ENCODE results near the gene TAOK2. TPM values are rescaled to one million over a fixed set of nuclear protein-coding genes. Genes with fewer than 3 reads are reported as not detected.

TAOK2 gene
- total and polyA plus RNA-seq, 2 donors, result 18.5 to 28.7 TPM

- peak within 1 kb of the TSS; percentile 68 to 88 for H3K4me3 ChIP-seq (ENCODE audit: low read length in 2 of 2)
- under 1% methylated on average over 65 of the region's 65 CpGs for WGBS
- no peaks in the 10 kb centered on the region for H3K9me3 ChIP-seq (ENCODE audit: control insufficient read depth in 2 of 2, insufficient read depth in 1 of 2, low read length in 1 of 2)
- peaks cover 10 to 23% of the 10 kb centered on the region in 2 donors for H3K4me1 ChIP-seq (ENCODE audit: control insufficient read depth in 2 of 2, insufficient read depth in 2 of 2, low read length in 2 of 2)
- H3K27ac ChIP-seq (ENCODE audit: low read depth in 1 of 2, low read length in 1 of 2), result peak within 1 kb of the TSS; percentile 96 to 99
- peak; percentile 94 to 98 (median 96) for DNase-seq (ENCODE audit: low read depth in 6 of 9, low spot score in 9 of 9)
- H3K27me3 ChIP-seq (ENCODE audit: control insufficient read depth in 2 of 2, insufficient read depth in 1 of 2, low read length in 1 of 2), result no peaks in the 10 kb centered on the region
- peaks cover 33 to 50% of the 10 kb centered on the region in 2 donors for H3K36me3 ChIP-seq (ENCODE audit: control insufficient read depth in 2 of 2, insufficient read depth in 2 of 2, low read length in 1 of 2)
Observed at GRCh38 chr16:29995911-29996765, 22.5 kb downstream of the TAOK2 start, which contains the start of gene INO80E. TSS of gene INO80E (plus strand) at chr16:29996241. CDS start at chr16:29996311, 70 bp downstream.

- Histone ChIP-seq H3K9me3 (ENCODE audit: control insufficient read depth in 2 of 2, insufficient read depth in 1 of 2, low read length in 1 of 2) (no peaks in the 10 kb centered on the region), H3K4me3 (ENCODE audit: low read length in 2 of 2) (peak overlapping the region; percentile 68 to 88), H3K27ac (ENCODE audit: low read depth in 1 of 2, low read length in 1 of 2) (peak overlapping the region in 1 of 2 donors; percentile 99), H3K36me3 (ENCODE audit: control insufficient read depth in 2 of 2, insufficient read depth in 2 of 2, low read length in 1 of 2) (peaks cover 33 to 50% of the 10 kb centered on the region in 2 donors), H3K27me3 (ENCODE audit: control insufficient read depth in 2 of 2, insufficient read depth in 1 of 2, low read length in 1 of 2) (no peaks in the 10 kb centered on the region), H3K4me1 (ENCODE audit: control insufficient read depth in 2 of 2, insufficient read depth in 2 of 2, low read length in 2 of 2) (peaks cover 10 to 23% of the 10 kb centered on the region in 2 donors)
- 28% methylated on average over 9 of the region's 9 CpGs for WGBS
- peak in 2 of 9 donors; percentile 8 to 31 for DNase-seq (ENCODE audit: low read depth in 6 of 9, low spot score in 9 of 9)
Observed at GRCh38 chr16:29996766-29997250, 23.1 kb downstream of the TAOK2 start.

DNA sequence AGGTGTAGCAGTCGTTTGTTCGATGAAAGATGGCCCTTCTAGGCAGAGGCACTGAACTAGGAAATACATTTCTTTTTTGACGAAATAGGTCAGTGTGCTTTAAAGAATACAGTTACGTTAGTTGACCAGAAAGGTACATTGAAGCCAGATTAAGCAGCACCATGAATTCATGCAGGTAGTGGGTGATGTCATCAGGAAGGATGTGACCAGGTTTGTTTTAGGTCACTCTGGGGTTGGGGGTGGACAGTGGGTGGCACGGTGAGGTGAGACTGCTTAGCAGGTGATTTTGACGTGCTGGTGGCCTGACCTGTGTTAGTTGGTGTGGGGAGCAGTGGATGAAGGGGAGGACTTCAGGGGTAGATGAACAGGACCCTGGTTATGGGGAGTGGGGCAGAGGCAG lies 25.9 kb downstream of the TAOK2 start:
- peaks cover 27 to 40% of the 10 kb centered on the region in 2 donors for H3K36me3 ChIP-seq (ENCODE audit: control insufficient read depth in 2 of 2, insufficient read depth in 2 of 2, low read length in 1 of 2)
- no peak overlapping the region for H3K4me3 ChIP-seq (ENCODE audit: low read length in 2 of 2)
- H3K9me3 ChIP-seq (ENCODE audit: control insufficient read depth in 2 of 2, insufficient read depth in 1 of 2, low read length in 1 of 2), result no peaks in the 10 kb centered on the region
- WGBS, result 98% methylated on average over 6 of the region's 6 CpGs
- no peak overlapping the region for H3K27ac ChIP-seq (ENCODE audit: low read depth in 1 of 2, low read length in 1 of 2)
- no peak for DNase-seq (ENCODE audit: low read depth in 6 of 9, low spot score in 9 of 9)
- peaks cover 11 to 22% of the 10 kb centered on the region in 2 donors for H3K4me1 ChIP-seq (ENCODE audit: control insufficient read depth in 2 of 2, insufficient read depth in 2 of 2, low read length in 2 of 2)
- no peaks in the 10 kb centered on the region for H3K27me3 ChIP-seq (ENCODE audit: control insufficient read depth in 2 of 2, insufficient read depth in 1 of 2, low read length in 1 of 2)

DNA sequence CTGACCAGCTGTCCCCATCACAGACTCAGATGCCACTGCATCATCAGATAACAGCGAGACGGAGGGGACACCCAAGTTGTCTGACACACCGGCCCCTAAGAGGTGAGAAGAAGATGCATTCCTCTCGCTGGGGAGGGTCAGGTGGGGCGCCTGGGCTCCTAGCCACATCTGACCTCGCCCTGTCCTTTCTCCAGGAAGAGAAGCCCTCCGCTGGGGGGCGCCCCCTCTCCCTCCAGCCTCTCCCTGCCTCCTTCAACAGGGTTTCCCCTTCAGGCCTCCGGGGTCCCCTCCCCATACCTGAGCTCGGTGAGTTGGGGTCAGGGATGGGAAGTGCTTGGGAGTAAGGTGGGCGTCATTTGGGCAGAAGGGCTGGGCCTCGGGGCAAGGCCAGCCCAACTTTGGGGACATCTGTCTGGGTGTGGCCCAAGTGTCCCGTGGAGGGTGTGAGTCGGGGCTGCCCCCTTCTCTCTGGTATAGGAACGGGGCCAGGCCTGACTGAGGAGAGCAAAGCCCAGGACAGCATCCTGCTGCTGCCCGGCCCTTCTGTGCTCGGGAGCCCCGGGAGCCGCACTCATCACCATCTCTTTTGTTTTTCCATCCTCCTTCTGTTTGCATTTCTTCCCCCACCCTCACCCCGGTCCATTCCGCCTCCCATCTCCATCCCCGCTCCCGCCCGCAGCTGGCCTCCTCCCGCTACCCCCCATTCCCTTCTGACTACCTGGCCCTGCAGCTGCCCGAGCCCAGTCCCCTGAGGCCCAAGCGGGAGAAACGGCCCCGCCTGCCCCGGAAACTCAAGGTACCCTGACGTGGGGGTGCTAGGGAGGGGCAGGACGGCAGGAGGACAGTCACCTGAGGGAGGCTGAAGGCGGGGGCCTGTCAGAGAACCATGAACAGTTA lies 27.3 kb downstream of the TAOK2 start:
- Histone ChIP-seq H3K4me3 (ENCODE audit: low read length in 2 of 2) (no peak overlapping the region), H3K27ac (ENCODE audit: low read depth in 1 of 2, low read length in 1 of 2) (no peak overlapping the region), H3K36me3 (ENCODE audit: control insufficient read depth in 2 of 2, insufficient read depth in 2 of 2, low read length in 1 of 2) (peaks cover 30 to 47% of the 10 kb centered on the region in 2 donors), H3K4me1 (ENCODE audit: control insufficient read depth in 2 of 2, insufficient read depth in 2 of 2, low read length in 2 of 2) (peaks cover 12 to 24% of the 10 kb centered on the region in 2 donors), H3K27me3 (ENCODE audit: control insufficient read depth in 2 of 2, insufficient read depth in 1 of 2, low read length in 1 of 2) (no peaks in the 10 kb centered on the region), H3K9me3 (ENCODE audit: control insufficient read depth in 2 of 2, insufficient read depth in 1 of 2, low read length in 1 of 2) (no peaks in the 10 kb centered on the region)
- WGBS, result 96% methylated on average over 33 of the region's 33 CpGs
- DNase-seq (ENCODE audit: low read depth in 6 of 9, low spot score in 9 of 9), result no peak

- DNase-seq (ENCODE audit: low read depth in 6 of 9, low spot score in 9 of 9), result no peak
Observed at GRCh38 chr16:30002614-30003346, 29.1 kb downstream of the TAOK2 start.

DNA sequence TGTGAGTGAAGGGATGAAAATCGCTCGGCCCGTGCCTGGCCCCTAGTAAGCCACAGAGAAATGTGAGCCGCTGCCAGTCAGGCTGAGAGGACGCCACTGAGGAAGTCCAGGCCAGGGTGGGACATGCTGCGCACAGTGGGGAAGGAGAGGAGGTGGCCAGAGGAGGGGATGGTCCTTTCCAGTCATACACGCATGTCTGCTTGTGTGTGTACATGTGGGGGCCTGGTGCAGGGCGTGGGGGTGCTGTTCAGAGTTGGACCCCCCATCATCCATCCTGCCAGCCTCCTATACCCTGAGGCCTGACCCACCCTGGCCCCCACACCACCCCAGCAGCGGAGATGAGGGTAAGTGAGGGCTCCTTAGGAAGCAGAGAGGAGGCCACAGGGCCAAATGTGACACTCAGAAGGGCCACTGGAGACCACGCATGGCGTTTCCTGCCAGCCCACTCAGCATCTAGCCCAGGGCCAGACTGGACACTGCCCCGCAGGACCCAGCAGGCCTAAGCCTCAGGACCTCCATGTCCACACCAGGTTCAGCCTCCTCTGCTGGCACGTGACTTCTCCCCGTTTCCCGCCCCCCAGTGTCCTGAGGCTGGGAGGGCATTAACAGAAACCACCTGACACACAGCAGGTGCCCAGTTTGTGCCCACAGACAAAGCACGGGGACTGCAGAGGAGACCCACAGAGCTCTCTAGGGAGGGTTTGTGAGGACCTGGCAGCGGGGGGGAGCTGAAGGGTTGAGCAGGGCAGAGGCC lies 30.2 kb downstream of the TAOK2 start:
- peaks cover 0 to 8% of the 10 kb centered on the region in 2 donors for H3K27me3 ChIP-seq (ENCODE audit: control insufficient read depth in 2 of 2, insufficient read depth in 1 of 2, low read length in 1 of 2)
- peaks cover 9 to 16% of the 10 kb centered on the region in 2 donors for H3K4me1 ChIP-seq (ENCODE audit: control insufficient read depth in 2 of 2, insufficient read depth in 2 of 2, low read length in 2 of 2)
- peaks cover 35 to 42% of the 10 kb centered on the region in 2 donors for H3K36me3 ChIP-seq (ENCODE audit: control insufficient read depth in 2 of 2, insufficient read depth in 2 of 2, low read length in 1 of 2)
- no peak overlapping the region for H3K27ac ChIP-seq (ENCODE audit: low read depth in 1 of 2, low read length in 1 of 2)
- no peaks in the 10 kb centered on the region for H3K9me3 ChIP-seq (ENCODE audit: control insufficient read depth in 2 of 2, insufficient read depth in 1 of 2, low read length in 1 of 2)
- no peak for DNase-seq (ENCODE audit: low read depth in 6 of 9, low spot score in 9 of 9)
- WGBS, result 97% methylated on average over 17 of the region's 17 CpGs
- no peak overlapping the region for H3K4me3 ChIP-seq (ENCODE audit: low read length in 2 of 2)

More at GRCh38 chr16:30002614-30003346, 29.1 kb downstream of the TAOK2 start:
- 99% methylated on average over 19 of the region's 19 CpGs for WGBS
- Histone ChIP-seq H3K9me3 (ENCODE audit: control insufficient read depth in 2 of 2, insufficient read depth in 1 of 2, low read length in 1 of 2) (no peaks in the 10 kb centered on the region), H3K4me3 (ENCODE audit: low read length in 2 of 2) (no peak overlapping the region), H3K36me3 (ENCODE audit: control insufficient read depth in 2 of 2, insufficient read depth in 2 of 2, low read length in 1 of 2) (peaks cover 35 to 47% of the 10 kb centered on the region in 2 donors), H3K4me1 (ENCODE audit: control insufficient read depth in 2 of 2, insufficient read depth in 2 of 2, low read length in 2 of 2) (peaks cover 9 to 16% of the 10 kb centered on the region in 2 donors), H3K27ac (ENCODE audit: low read depth in 1 of 2, low read length in 1 of 2) (no peak overlapping the region), H3K27me3 (ENCODE audit: control insufficient read depth in 2 of 2, insufficient read depth in 1 of 2, low read length in 1 of 2) (peaks cover 0 to 2% of the 10 kb centered on the region in 2 donors)

- Histone ChIP-seq H3K27me3 (ENCODE audit: control insufficient read depth in 2 of 2, insufficient read depth in 1 of 2, low read length in 1 of 2) (peaks cover 4 to 13% of the 10 kb centered on the region in 2 donors), H3K9me3 (ENCODE audit: control insufficient read depth in 2 of 2, insufficient read depth in 1 of 2, low read length in 1 of 2) (no peaks in the 10 kb centered on the region), H3K4me1 (ENCODE audit: control insufficient read depth in 2 of 2, insufficient read depth in 2 of 2, low read length in 2 of 2) (peaks cover 9 to 16% of the 10 kb centered on the region in 2 donors), H3K36me3 (ENCODE audit: control insufficient read depth in 2 of 2, insufficient read depth in 2 of 2, low read length in 1 of 2) (peaks cover 32 to 37% of the 10 kb centered on the region in 2 donors), H3K27ac (ENCODE audit: low read depth in 1 of 2, low read length in 1 of 2) (no peak overlapping the region), H3K4me3 (ENCODE audit: low read length in 2 of 2) (no peak overlapping the region)
- DNase-seq (ENCODE audit: low read depth in 6 of 9, low spot score in 9 of 9), result no peak
- 79% methylated on average over 19 of the region's 19 CpGs for WGBS
Observed at GRCh38 chr16:30004424-30004776, 30.7 kb downstream of the TAOK2 start.

DNA sequence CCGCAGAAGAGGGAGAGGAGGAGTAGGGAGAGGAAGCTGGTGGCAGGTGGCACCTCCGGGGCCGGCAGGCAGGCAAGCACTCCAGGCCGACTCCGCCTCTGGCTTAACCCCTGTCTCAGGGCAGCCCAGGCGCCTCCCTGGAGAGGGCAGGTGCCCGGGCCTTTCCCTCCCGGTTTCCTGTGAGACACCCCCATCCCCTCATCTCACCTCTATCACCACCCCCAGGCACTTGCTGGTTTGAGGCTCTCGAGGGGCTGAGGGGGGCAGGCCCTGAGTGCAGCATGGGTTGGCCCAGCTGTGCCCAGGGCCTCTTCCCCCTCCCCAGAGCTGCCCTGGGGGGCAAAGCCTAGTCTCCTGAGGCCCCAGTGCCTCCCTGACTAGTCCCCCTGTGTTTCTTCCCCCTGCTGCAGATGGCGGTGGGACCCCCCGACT lies 31.2 kb downstream of the TAOK2 start:
- Histone ChIP-seq H3K4me1 (ENCODE audit: control insufficient read depth in 2 of 2, insufficient read depth in 2 of 2, low read length in 2 of 2) (peaks cover 9 to 16% of the 10 kb centered on the region in 2 donors), H3K27ac (ENCODE audit: low read depth in 1 of 2, low read length in 1 of 2) (no peak overlapping the region), H3K9me3 (ENCODE audit: control insufficient read depth in 2 of 2, insufficient read depth in 1 of 2, low read length in 1 of 2) (no peaks in the 10 kb centered on the region), H3K36me3 (ENCODE audit: control insufficient read depth in 2 of 2, insufficient read depth in 2 of 2, low read length in 1 of 2) (peaks cover 32 to 37% of the 10 kb centered on the region in 2 donors), H3K4me3 (ENCODE audit: low read length in 2 of 2) (no peak overlapping the region), H3K27me3 (ENCODE audit: control insufficient read depth in 2 of 2, insufficient read depth in 1 of 2, low read length in 1 of 2) (peaks cover 6 to 17% of the 10 kb centered on the region in 2 donors)
- 19% methylated on average over 11 of the region's 11 CpGs for WGBS
- DNase-seq (ENCODE audit: low read depth in 6 of 9, low spot score in 9 of 9), result peak in 1 of 9 donors; percentile 46
